ENCODE data around the gene SUSD4.

DNA sequence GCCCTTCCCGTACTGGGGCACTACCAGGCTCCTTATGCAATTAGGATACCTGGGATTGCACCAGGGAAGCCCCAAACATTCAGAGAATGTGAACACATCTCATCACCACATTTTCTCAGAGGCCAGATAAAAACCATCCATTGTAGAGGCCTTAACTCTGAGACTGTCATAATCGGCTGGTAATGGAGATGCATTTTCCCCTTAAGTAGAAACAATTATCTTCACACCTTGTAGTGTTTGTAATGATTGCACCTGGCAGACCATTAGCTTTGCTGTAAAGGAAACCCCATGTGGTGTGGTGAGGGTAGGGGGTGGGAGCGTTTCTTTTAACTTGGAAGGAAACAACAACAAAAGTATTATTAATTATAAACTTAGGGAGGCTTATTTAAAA, 131.0 kb downstream of the SUSD4 start:
- TF ChIP-seq, protein P1, sequence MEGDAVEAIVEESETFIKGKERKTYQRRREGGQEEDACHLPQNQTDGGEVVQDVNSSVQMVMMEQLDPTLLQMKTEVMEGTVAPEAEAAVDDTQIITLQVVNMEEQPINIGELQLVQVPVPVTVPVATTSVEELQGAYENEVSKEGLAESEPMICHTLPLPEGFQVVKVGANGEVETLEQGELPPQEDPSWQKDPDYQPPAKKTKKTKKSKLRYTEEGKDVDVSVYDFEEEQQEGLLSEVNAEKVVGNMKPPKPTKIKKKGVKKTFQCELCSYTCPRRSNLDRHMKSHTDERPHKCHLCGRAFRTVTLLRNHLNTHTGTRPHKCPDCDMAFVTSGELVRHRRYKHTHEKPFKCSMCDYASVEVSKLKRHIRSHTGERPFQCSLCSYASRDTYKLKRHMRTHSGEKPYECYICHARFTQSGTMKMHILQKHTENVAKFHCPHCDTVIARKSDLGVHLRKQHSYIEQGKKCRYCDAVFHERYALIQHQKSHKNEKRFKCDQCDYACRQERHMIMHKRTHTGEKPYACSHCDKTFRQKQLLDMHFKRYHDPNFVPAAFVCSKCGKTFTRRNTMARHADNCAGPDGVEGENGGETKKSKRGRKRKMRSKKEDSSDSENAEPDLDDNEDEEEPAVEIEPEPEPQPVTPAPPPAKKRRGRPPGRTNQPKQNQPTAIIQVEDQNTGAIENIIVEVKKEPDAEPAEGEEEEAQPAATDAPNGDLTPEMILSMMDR (IDR thresholded peaks at IDR 0.05; ENCODE audit: low read length), result no peak
- TF ChIP-seq EZH2 (IDR thresholded peaks at IDR 0.05; ENCODE audit: borderline replicate concordance, low read length), result no peak

All from OCI-LY1 (cell line).